ENCODE measurements around the gene FLYWCH2. TPM values are rescaled to one million over a fixed set of nuclear protein-coding genes. Genes with fewer than 3 reads are reported as not detected.

FLYWCH2 gene
- total and polyA plus RNA-seq, 2 donors (not counting 3 experiments of a cell fraction or from before 2014, with no cell fraction given): 18.3 to 34.6 TPM

DNA sequence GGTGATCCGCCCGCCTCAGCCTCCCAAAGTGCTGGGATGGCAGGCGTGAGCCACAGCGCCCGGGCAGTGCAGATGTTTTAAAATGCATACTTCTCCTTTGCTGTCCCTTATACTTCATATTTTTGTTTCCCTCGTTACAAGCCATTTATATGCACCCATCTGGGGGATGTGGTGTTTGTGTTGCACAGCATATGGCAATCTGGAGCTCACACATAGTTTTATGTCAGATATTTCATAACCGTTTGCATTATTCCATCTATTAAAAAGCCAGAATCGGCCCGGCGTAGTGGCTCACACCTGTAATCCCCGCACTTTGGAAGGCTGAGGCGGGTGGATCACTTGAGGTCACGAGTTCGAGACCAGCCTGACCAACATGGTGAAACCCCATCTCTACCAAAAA is 40.5 kb downstream of the FLYWCH2 start:
- Histone ChIP-seq H3K4me1 (ENCODE audit: control insufficient read depth, extremely low read depth, insufficient read depth, low read length) (peaks cover 5% of the 10 kb centered on the region), H3K4me2 (ENCODE audit: insufficient read depth, low read length) (no peak overlapping the region), H2AFZ (ENCODE audit: low read depth, low read length) (no peak overlapping the region), H3K27me3 (ENCODE audit: control insufficient read depth in 2 of 2, insufficient read depth in 2 of 2, low read length in 2 of 2) (no peaks in the 10 kb centered on the region), H3K9me1 (replicated peaks; ENCODE audit: control insufficient read depth, extremely low read depth, insufficient read depth, low read length) (no peaks in the 10 kb centered on the region), H3K9ac (replicated peaks; ENCODE audit: extremely low read depth, insufficient read depth, low read length) (no peak overlapping the region), H3K27ac (ENCODE audit: insufficient read depth, low read depth, low read length) (no peak overlapping the region), H3K9me3 (replicated peaks; ENCODE audit: control insufficient read depth, insufficient read depth, low read length) (no peaks in the 10 kb centered on the region), H3K79me2 (ENCODE audit: control insufficient read depth, insufficient read depth, low read length) (peaks cover 2% of the 10 kb centered on the region), H3K36me3 (ENCODE audit: control insufficient read depth in 2 of 2, extremely low read depth in 1 of 2, insufficient read depth in 2 of 2, low read length in 2 of 2) (peaks cover 2% of the 10 kb centered on the region in 2 experiments), H4K20me1 (replicated peaks; ENCODE audit: control insufficient read depth, extremely low read depth, insufficient read depth, low read length) (no peaks in the 10 kb centered on the region), H3K4me3 (replicated peaks in 1 of 3; ENCODE audit: insufficient read depth in 1 of 3, low read depth in 1 of 3, low read length in 3 of 3) (no peak overlapping the region)
- BruUV-seq (replicated peaks): no TSS peak
- POLR2A ChIA-PET: no interaction called here
- no peak for DNase-seq (ENCODE audit: low read depth, low spot score)
- dilution Hi-C loops (cut with MboI; ENCODE audit: extremely low pct_ligation_motif_present, low sequenced_read_pairs): no loop called here
- intact Hi-C loops (cut with micrococcal nuclease): no loop called here
- CTCF ChIA-PET: interaction anchor here (1.8 kb wide), 1 partner anchor 84 kb away, joined by 11 read pairs; no protein-coding TSS in a partner anchor
- FAIRE-seq: no peak
- TF ChIP-seq FOS (IDR thresholded peaks at IDR 0.05; ENCODE audit: borderline replicate concordance, insufficient read depth, low read length): no peak
- TF ChIP-seq, protein P1, sequence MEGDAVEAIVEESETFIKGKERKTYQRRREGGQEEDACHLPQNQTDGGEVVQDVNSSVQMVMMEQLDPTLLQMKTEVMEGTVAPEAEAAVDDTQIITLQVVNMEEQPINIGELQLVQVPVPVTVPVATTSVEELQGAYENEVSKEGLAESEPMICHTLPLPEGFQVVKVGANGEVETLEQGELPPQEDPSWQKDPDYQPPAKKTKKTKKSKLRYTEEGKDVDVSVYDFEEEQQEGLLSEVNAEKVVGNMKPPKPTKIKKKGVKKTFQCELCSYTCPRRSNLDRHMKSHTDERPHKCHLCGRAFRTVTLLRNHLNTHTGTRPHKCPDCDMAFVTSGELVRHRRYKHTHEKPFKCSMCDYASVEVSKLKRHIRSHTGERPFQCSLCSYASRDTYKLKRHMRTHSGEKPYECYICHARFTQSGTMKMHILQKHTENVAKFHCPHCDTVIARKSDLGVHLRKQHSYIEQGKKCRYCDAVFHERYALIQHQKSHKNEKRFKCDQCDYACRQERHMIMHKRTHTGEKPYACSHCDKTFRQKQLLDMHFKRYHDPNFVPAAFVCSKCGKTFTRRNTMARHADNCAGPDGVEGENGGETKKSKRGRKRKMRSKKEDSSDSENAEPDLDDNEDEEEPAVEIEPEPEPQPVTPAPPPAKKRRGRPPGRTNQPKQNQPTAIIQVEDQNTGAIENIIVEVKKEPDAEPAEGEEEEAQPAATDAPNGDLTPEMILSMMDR (IDR thresholded peaks at IDR 0.05; ENCODE audit: extremely low read depth in 1 of 2, insufficient read depth in 1 of 2, low read depth in 1 of 2, low read length in 2 of 2): no peak
- TF ChIP-seq, protein P2, sequence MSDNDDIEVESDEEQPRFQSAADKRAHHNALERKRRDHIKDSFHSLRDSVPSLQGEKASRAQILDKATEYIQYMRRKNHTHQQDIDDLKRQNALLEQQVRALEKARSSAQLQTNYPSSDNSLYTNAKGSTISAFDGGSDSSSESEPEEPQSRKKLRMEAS (IDR thresholded peaks at IDR 0.05; ENCODE audit: insufficient read depth, insufficient read length): no peak
- no peak for TF ChIP-seq EZH2 (IDR thresholded peaks at IDR 0.05; ENCODE audit: borderline replicate concordance, low read depth, low read length, severe bottlenecking)
- no peak for TF ChIP-seq POLR2AphosphoS5 (IDR thresholded peaks at IDR 0.05; ENCODE audit: insufficient read depth, low read depth, low read length)
- no peak for TF ChIP-seq POLR2A (IDR thresholded peaks at IDR 0.05; ENCODE audit: low read depth, low read length)
- TF ChIP-seq JUN (IDR thresholded peaks at IDR 0.05; ENCODE audit: borderline replicate concordance, insufficient read depth, insufficient read length, low read depth): no peak
- TF ChIP-seq MYC (IDR thresholded peaks at IDR 0.05; ENCODE audit: low read depth, low read length): no peak
- TF ChIP-seq GATA2 (IDR thresholded peaks at IDR 0.05; ENCODE audit: insufficient read depth, insufficient read length, low read depth, low read length): no peak

Data from endothelial cell of umbilical vein (primary cell).